HCT116 (cell line): Measurements from ENCODE around the gene NF2. TPM values are rescaled to one million over a fixed set of nuclear protein-coding genes. Genes with fewer than 3 reads are reported as not detected.

Experiments used
- ATAC-seq: fragments of 200-7000 bp; cut with Tn5 transposase; 2 replicates; pipeline ENCODE4 v1.9.1; 2020; ENCODE audit warnings: mild to moderate bottlenecking, moderate library complexity
- BruUV-seq: library from RNA; stranded (reverse); fragments of 400-500 nt; replicated peaks from 2 replicates; lab custom pipeline; 2021; lab: Mats Ljungman, UMichigan
- CTCF ChIA-PET: fragments of 300-600 bp; sonication (Branson Sonifier 250); formaldehyde crosslinking; loops from one replicate; lab custom pipeline; 2021; ENCODE audit warnings: antibody characterized with exemption; lab: Charles Lee
- POLR2A ChIA-PET: fragments of 300-600, 350-600 bp; sonication (Branson Sonifier 250); formaldehyde crosslinking; loops from one replicate; lab custom pipeline; 2021; ENCODE audit warnings: antibody characterized with exemption; lab: Charles Lee
- RAD21 ChIA-PET, 2 experiments: fragments of 300-600 bp; sonication (Branson Sonifier 250); formaldehyde crosslinking; loops; one replicate each; lab custom pipeline; 2023; ENCODE audit warnings: low total read pairs in 2 of 2; ENCODE audit not compliant: uncharacterized antibody in 2 of 2, unreplicated experiment in 2 of 2, low non-redundant PET in 1 of 2; lab: Charles Lee
- DNase-seq: peaks from one replicate; pipeline ENCODE4 v3.0.0-alpha.2; 2010; ENCODE audit warnings: low read depth, low spot score
- H2AFZ ChIP-seq: fragments of 200-600 bp; shearing (Covaris generic), sonication (generic); 2 replicates; pipeline ENCODE4 v1.6.1; 2017; ENCODE audit warnings: low read depth, mixed run types, mixed read lengths, antibody characterized with exemption, low read length; ENCODE audit not compliant: poor library complexity, severe bottlenecking
- H3K27ac ChIP-seq: 2 replicates; pipeline ENCODE4 v1.5.1; 2012; ENCODE audit warnings: low read depth, low read length
- H3K27me3 ChIP-seq: fragments of 200-600 bp; sonication (generic); 2 replicates; pipeline ENCODE4 v1.6.1; 2016; ENCODE audit warnings: mixed run types, low read length, mixed read lengths; ENCODE audit not compliant: insufficient read depth
- H3K36me3 ChIP-seq, 2 experiments: fragments of 200-500 bp in 1 of 2; fragments of 200-600 bp in 1 of 2; sonication (Bioruptor generic) in 1 of 2; sonication (generic) in 1 of 2; 2 replicates each; pipeline versions ENCODE4 v1.5.1 to v1.6.1; 2014 to 2016; ENCODE audit warnings: low read length in 2 of 2, inconsistent platforms in 1 of 2, mixed read lengths in 1 of 2, mixed run types in 1 of 2; ENCODE audit not compliant: insufficient read depth in 2 of 2, control insufficient read depth in 1 of 2
- H3K4me1 ChIP-seq, 2 experiments: fragments of 200-600 bp in 1 of 2; sonication (generic) in 1 of 2; 2 replicates each; pipeline versions ENCODE4 v1.5.1 to v1.6.1; 2012 to 2017; ENCODE audit warnings: low read length in 2 of 2, inconsistent platforms in 1 of 2, mild to moderate bottlenecking in 1 of 2, mixed read lengths in 1 of 2, mixed run types in 1 of 2, moderate library complexity in 1 of 2; ENCODE audit not compliant: insufficient read depth in 2 of 2, control insufficient read depth in 1 of 2
- H3K4me2 ChIP-seq: fragments of 200-600 bp; sonication (generic); 2 replicates; pipeline ENCODE4 v1.6.1; 2017; ENCODE audit warnings: mixed run types, low read length, mixed read lengths
- H3K4me3 ChIP-seq, 2 experiments: fragments of 200-600 bp in 1 of 2; sonication (generic) in 1 of 2; replicated peaks in 1 of 2; 2 replicates each; pipeline ENCODE4 v1.5.1; 2011 to 2016; ENCODE audit warnings: low read length in 2 of 2, control low read depth in 1 of 2, low read depth in 1 of 2, mild to moderate bottlenecking in 1 of 2, mixed read lengths in 1 of 2, mixed run types in 1 of 2
- H3K79me2 ChIP-seq: fragments of 200-600 bp; sonication (generic); 2 replicates; pipeline ENCODE4 v1.6.1; 2017; ENCODE audit warnings: mild to moderate bottlenecking, mixed run types, low read length, moderate library complexity, mixed read lengths; ENCODE audit not compliant: insufficient read depth
- H3K9ac ChIP-seq: fragments of 200-600 bp; sonication (generic); 2 replicates; pipeline ENCODE4 v1.6.1; 2016; ENCODE audit warnings: low read length, mixed read lengths
- H3K9me2 ChIP-seq: fragments of 200-600 bp; sonication (generic), shearing (Covaris generic); 2 replicates; pipeline ENCODE4 v1.6.1; 2017; ENCODE audit warnings: mixed run types, mild to moderate bottlenecking, moderate library complexity; ENCODE audit not compliant: insufficient read depth
- H3K9me3 ChIP-seq, 2 experiments: fragments of 200-500 bp in 1 of 2; fragments of 200-600 bp in 1 of 2; sonication (Bioruptor generic) in 1 of 2; sonication (generic) in 1 of 2; 2 replicates each; pipeline ENCODE4 v1.6.1; 2014 to 2017; ENCODE audit warnings: low read length in 2 of 2, mixed read lengths in 2 of 2, inconsistent platforms in 1 of 2, low read depth in 1 of 2, mild to moderate bottlenecking in 1 of 2, mixed run types in 1 of 2, moderate library complexity in 1 of 2; ENCODE audit not compliant: control insufficient read depth in 1 of 2, insufficient read depth in 1 of 2
- H4K20me1 ChIP-seq: fragments of 200-600 bp; sonication (generic), shearing (Covaris generic); 2 replicates; pipeline ENCODE4 v1.6.1; 2017; ENCODE audit warnings: mixed run types, mild to moderate bottlenecking, moderate library complexity; ENCODE audit not compliant: insufficient read depth
- JUND ChIP-seq: IDR thresholded peaks from 2 replicates; pipeline ENCODE4 v1.6.1; 2012
- REST ChIP-seq: IDR thresholded peaks from 2 replicates; pipeline ENCODE4 v1.6.1; 2012; ENCODE audit warnings: low read depth
- TCF7L2 ChIP-seq: IDR thresholded peaks from 2 replicates; pipeline ENCODE4 v1.7.0; 2011; ENCODE audit warnings: borderline replicate concordance, inconsistent platforms; ENCODE audit not compliant: insufficient read depth, insufficient read length; ENCODE audit errors: extremely low read depth
- ZNF274 ChIP-seq: fragments of 200-500 bp; sonication (Bioruptor generic); IDR thresholded peaks from 2 replicates; pipeline ENCODE4 v1.6.1; 2014; ENCODE audit warnings: mild to moderate bottlenecking, low read depth, low read length, inconsistent platforms
- intact Hi-C: fragments of 100-400 bp; cut with micrococcal nuclease; formaldehyde crosslinking; loops from 2 replicates; pipeline ENCODE4 v1.10.0; 2022
- total RNA-seq: library from RNA; stranded (reverse); gene quantifications from one replicate; pipeline ENCODE4 v1.2.1, GENCODE V29; 2021; ENCODE audit not compliant: unreplicated experiment

NF2 gene
- total RNA-seq, 1 experiment from 2014 or later: 70.2 TPM

- TF ChIP-seq REST: no peak
- no peak for TF ChIP-seq ZNF274
- no peak for TF ChIP-seq TCF7L2
These were observed 33.3 kb downstream of the NF2 start (continued) for GRCh38 chr22:29636751-29637150.

GRCh38 chr22:29637181-29637580 is 33.7 kb downstream of the NF2 start:
- no peaks in the 10 kb centered on the region for H4K20me1 ChIP-seq
- no peak overlapping the region for H2AFZ ChIP-seq
- no peak overlapping the region for H3K27ac ChIP-seq
- peaks cover 0 to 3% of the 10 kb centered on the region in 2 experiments; a peak in 1 of 4 replicates for H3K4me1 ChIP-seq
- RAD21 ChIA-PET: no interaction called here
- H3K36me3 ChIP-seq: peaks cover 0 to 12% of the 10 kb centered on the region in 2 experiments; a peak in 1 of 4 replicates
- H3K4me2 ChIP-seq: no peak overlapping the region
- intact Hi-C loops: no loop called here
- DNase-seq (no peak), ATAC-seq (no peak)
- no peaks in the 10 kb centered on the region for H3K27me3 ChIP-seq
- no peak overlapping the region for H3K9ac ChIP-seq
- H3K9me2 ChIP-seq: no peaks in the 10 kb centered on the region
- H3K9me3 ChIP-seq: no peaks in the 10 kb centered on the region
- peaks cover 69% of the 10 kb centered on the region for H3K79me2 ChIP-seq
- no TSS peak for BruUV-seq
- POLR2A ChIA-PET: no interaction called here
- no peak for TF ChIP-seq ZNF274
- no peak for TF ChIP-seq JUND
- CTCF ChIA-PET: interaction anchor here (2.0 kb wide), 1 partner anchor 14 kb away, joined by 9 read pairs; no protein-coding TSS in a partner anchor
- no peak overlapping the region for H3K4me3 ChIP-seq
